Activated T-helper 2 cell treated with anti-CD3 and anti-CD28 coated beads, Interferon-gamma antibody, Interleukin-2, Interleukin-4, amounts not matched to agents 10 μg/mL and 5 μg/mL and 100 μg/mL, durations not matched to agents 14 hours and 24 hours and 36 hours (primary cell): ENCODE measurements around the gene STK11. TPM values are rescaled to one million over a fixed set of nuclear protein-coding genes. Genes with fewer than 3 reads are reported as not detected.

Experiments
- DNase-seq: peaks from one replicate; pipeline ENCODE4 v3.0.0; 2021; ENCODE audit warnings: low spot score
- H3K27ac Mint-ChIP-seq: one replicate; pipeline ENCODE4 v1.8.0; 2021; ENCODE audit warnings: mixed read lengths
- H3K27me3 Mint-ChIP-seq: one replicate; pipeline ENCODE4 v1.8.0; 2021; ENCODE audit warnings: low read depth, mixed read lengths
- H3K36me3 Mint-ChIP-seq: one replicate; pipeline ENCODE4 v1.8.0; 2021; ENCODE audit warnings: low read depth, mixed read lengths
- H3K4me1 Mint-ChIP-seq: one replicate; pipeline ENCODE4 v1.8.0; 2021; ENCODE audit warnings: low read depth, mixed read lengths
- H3K4me3 Mint-ChIP-seq: one replicate; pipeline ENCODE4 v1.8.0; 2021; ENCODE audit warnings: low read depth, mild to moderate bottlenecking, moderate library complexity, mixed read lengths
- H3K9me3 Mint-ChIP-seq: one replicate; pipeline ENCODE4 v1.8.0; 2021; ENCODE audit warnings: mixed read lengths
- intact Hi-C: fragments of 100-400 bp; cut with micrococcal nuclease; formaldehyde crosslinking; loops from one replicate; pipeline ENCODE4 v1.15.1; 2023
- total RNA-seq: library from RNA; stranded (reverse); gene quantifications from 2 replicates; pipeline ENCODE4 v1.2.3, GENCODE V29; 2022

STK11 gene
- total RNA-seq, 1 donor from 2014 or later = 65.7 TPM

DNA sequence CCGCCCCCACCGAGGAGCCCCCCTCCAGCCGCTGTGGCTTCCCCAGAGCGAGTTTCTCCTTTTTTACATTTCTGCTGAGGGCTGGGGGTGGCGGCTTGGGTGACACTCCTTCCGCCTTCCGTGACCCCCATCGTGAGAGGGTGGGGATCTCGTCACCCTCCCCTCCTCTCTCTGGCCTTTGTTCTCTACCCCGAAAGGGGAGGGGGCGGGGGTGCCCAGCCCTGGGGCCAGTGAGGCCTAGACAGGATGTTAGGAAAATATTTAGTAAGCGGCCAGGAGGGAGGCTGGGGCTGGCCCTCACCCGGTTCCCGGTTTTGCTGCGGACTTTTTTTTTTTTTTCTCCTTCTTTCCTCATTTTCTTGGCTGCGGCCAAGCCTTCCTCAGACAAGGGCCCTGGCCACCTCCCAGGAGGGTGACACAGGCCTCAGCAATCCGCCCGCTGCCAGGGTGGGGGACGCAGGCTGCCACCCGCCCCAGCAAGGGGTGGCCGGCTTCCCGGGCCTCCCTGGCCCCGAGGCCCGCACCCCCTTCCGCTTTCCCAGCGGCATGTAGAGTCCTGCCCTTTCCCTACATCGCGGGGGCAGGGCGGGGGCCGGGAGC is 46.7 kb downstream of the STK11 start:
- Mint-ChIP-seq H3K27ac (peak overlapping the region; percentile 90), H3K9me3 (no peaks in the 10 kb centered on the region), H3K27me3 (no peaks in the 10 kb centered on the region), H3K4me3 (peak overlapping the region; percentile 93), H3K36me3 (peaks cover 47% of the 10 kb centered on the region), H3K4me1 (peaks cover 8% of the 10 kb centered on the region)
- intact Hi-C loops = no loop called here
- DNase-seq = peak; percentile 65

- H3K27me3 Mint-ChIP-seq = no peaks in the 10 kb centered on the region
- H3K27ac Mint-ChIP-seq = peak overlapping the region; percentile 88
- peaks cover 53% of the 10 kb centered on the region for H3K36me3 Mint-ChIP-seq
- H3K9me3 Mint-ChIP-seq = no peaks in the 10 kb centered on the region
- peak overlapping the region; percentile 78 for H3K4me3 Mint-ChIP-seq
- peak; percentile 67 for DNase-seq
- intact Hi-C loops = no loop called here
- peaks cover 11% of the 10 kb centered on the region for H3K4me1 Mint-ChIP-seq
Observed at GRCh38 chr19:1252821-1253513, 47.4 kb downstream of the STK11 start.

DNA sequence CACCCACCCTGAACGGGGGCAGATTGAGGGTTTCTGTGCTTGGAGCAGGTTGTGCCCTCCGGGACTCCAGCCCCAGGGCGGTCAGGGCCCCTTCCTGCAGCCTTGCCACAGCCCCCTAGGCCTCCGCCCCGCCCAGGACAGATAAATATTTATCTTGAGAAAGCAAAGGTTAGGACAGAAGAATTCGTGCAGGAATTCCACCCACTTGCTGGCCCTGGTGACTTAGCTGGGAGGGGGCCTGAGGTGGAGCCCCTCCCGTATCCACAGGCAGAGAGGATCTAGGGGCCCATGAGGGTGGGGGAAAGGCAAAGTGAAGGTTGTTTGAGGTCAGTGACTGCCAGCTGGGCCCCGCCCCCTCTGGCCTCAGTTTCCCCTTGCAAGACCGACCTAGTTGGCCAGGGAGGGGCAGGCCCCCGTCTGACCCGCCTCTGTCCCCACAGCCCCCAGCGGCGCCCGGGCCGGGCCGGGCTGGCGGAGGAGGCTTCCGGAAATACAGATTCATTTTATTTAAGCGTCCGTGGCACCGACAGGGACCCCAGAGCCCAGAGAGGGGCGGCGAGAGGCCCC is 48.0 kb downstream of the STK11 start:
- Mint-ChIP-seq H3K27me3 (no peaks in the 10 kb centered on the region), H3K4me1 (peaks cover 14% of the 10 kb centered on the region), H3K4me3 (peak overlapping the region; percentile 78), H3K36me3 (peaks cover 59% of the 10 kb centered on the region), H3K9me3 (no peaks in the 10 kb centered on the region), H3K27ac (peak overlapping the region; percentile 88)
- DNase-seq = no peak
- intact Hi-C loops = no loop called here

DNA sequence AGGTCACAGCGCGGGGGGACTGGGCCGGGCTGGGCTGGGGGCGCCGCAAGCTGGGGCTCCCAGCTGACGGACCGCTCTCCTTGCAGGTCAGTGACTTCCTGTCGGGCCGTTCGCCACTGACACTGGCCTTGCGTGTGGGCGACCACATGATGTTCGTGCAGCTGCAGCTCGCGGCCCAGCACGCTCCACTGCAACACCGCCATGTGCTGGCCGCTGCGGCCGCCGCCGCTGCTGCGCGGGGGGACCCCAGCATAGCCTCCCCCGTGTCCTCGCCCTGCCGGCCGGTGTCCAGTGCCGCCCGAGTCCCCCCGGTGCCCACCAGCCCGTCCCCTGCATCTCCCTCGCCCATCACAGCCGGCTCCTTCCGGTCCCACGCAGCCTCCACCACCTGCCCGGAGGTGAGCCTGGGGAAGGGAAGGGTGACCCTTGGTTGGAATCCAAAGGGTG is 48.5 kb downstream of the STK11 start:
- no peaks in the 10 kb centered on the region for H3K9me3 Mint-ChIP-seq
- peaks cover 19% of the 10 kb centered on the region for H3K4me1 Mint-ChIP-seq
- H3K4me3 Mint-ChIP-seq = no peak overlapping the region
- H3K27ac Mint-ChIP-seq = peak overlapping the region; percentile 43
- no peak for DNase-seq
- H3K27me3 Mint-ChIP-seq = no peaks in the 10 kb centered on the region
- H3K36me3 Mint-ChIP-seq = peaks cover 64% of the 10 kb centered on the region
- intact Hi-C loops = no loop called here

GRCh38 chr19:1254530-1255185 is 49.1 kb downstream of the STK11 start:
- peaks cover 22% of the 10 kb centered on the region for H3K4me1 Mint-ChIP-seq
- no peak for DNase-seq
- no peak overlapping the region for H3K4me3 Mint-ChIP-seq
- H3K27ac Mint-ChIP-seq = peak overlapping the region; percentile 43
- H3K27me3 Mint-ChIP-seq = no peaks in the 10 kb centered on the region
- intact Hi-C loops = no loop called here
- H3K9me3 Mint-ChIP-seq = no peaks in the 10 kb centered on the region
- peaks cover 65% of the 10 kb centered on the region for H3K36me3 Mint-ChIP-seq

GRCh38 chr19:1255186-1256161 is 49.9 kb downstream of the STK11 start:
- intact Hi-C loops = no loop called here
- Mint-ChIP-seq H3K27me3 (no peaks in the 10 kb centered on the region), H3K4me3 (no peak overlapping the region), H3K36me3 (peaks cover 65% of the 10 kb centered on the region), H3K4me1 (peaks cover 27% of the 10 kb centered on the region), H3K9me3 (no peaks in the 10 kb centered on the region), H3K27ac (peak overlapping the region; percentile 43)
- no peak for DNase-seq

DNA sequence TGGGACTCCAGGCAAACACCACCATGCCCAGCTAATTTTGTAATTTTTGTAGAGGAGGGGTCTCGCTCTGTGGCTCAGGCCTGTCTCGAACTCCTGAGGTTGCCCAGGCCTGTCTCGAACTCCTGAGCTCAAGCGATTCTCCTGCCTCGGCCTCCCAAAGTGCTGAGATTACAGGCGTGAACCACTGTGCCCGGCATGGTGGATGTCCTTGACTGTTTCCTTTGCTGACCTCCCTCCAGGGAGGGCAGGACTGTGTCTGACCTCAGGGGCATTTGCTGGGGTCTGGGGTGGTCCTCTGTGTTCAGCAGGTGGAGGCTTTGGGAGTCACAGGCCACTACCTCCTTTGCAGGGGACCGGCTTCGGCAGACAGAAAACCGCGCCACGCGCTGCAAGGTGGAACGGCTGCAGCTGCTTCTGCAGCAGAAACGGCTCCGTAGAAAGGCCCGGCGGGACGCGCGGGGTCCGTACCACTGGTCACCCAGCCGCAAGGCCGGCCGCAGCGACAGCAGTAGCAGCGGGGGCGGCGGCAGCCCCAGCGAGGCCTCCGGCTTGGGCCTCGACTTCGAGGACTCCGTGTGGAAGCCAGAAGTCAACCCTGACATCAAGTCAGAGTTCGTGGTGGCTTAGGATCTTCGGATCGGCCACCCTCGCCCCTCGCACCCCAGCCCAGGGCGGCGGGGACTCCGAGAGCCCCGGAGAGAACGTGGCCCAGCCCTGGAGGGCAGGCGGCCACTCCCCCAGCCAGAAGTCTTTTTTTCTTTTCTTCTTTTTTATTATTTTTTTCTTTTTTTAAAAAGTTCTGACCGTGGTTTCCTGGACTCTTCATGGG is 51.3 kb downstream of the STK11 start:
- Mint-ChIP-seq H3K36me3 (peaks cover 54% of the 10 kb centered on the region), H3K4me3 (peak overlapping the region; percentile 30), H3K27ac (peak overlapping the region; percentile 64), H3K9me3 (no peaks in the 10 kb centered on the region), H3K27me3 (no peaks in the 10 kb centered on the region), H3K4me1 (peaks cover 33% of the 10 kb centered on the region)
- DNase-seq = no peak
- intact Hi-C loops = no loop called here

DNA sequence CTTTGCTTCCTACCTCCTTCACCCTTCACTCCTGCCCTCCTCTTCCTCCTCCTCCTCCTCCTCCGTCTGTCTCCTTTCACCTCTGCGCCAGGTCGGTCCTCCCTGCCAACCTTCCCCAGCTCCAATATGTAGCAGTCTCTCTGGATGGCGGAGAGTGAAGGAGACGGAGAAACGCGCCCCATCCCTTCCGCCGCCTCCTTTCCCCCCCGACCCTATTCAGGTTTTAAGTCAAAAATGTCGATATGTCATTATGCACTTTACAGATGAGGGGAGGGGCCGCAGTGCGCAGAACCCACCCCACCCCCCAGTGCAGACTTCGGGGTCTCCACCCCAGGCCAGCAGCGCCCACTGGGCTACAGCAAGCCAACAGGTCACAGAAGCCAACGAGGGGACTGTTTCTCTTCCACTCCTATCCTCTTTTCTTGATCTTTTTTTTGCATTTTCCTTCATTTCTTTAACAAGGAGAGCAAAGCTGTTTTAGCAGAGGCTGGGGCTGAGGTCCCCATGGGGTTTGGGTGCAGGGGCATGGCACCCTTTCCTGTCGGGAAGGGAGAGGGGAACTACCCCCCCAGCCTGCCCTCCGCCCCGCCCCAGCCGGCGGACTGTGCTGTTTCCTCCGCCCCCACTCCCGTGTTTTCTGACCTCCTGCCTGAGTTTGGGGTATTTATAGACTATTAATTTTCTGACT is 52.0 kb downstream of the STK11 start:
- Mint-ChIP-seq H3K27ac (peak overlapping the region; percentile 64), H3K27me3 (no peaks in the 10 kb centered on the region), H3K4me1 (peaks cover 35% of the 10 kb centered on the region), H3K4me3 (peak overlapping the region; percentile 39), H3K36me3 (peaks cover 47% of the 10 kb centered on the region), H3K9me3 (no peaks in the 10 kb centered on the region)
- intact Hi-C loops = no loop called here
- DNase-seq = no peak

- Mint-ChIP-seq H3K4me1 (peaks cover 38% of the 10 kb centered on the region), H3K27me3 (no peaks in the 10 kb centered on the region), H3K4me3 (peak overlapping the region; percentile 52), H3K9me3 (no peaks in the 10 kb centered on the region), H3K36me3 (peaks cover 47% of the 10 kb centered on the region), H3K27ac (peak overlapping the region; percentile 64)
- DNase-seq = no peak
- intact Hi-C loops = no loop called here
Observed at GRCh38 chr19:1258163-1258492, 52.5 kb downstream of the STK11 start.

GRCh38 chr19:1258707-1259205 is 53.2 kb downstream of the STK11 start:
- peak overlapping the region; percentile 93 for H3K27ac Mint-ChIP-seq
- no peak for DNase-seq
- intact Hi-C loops = loop anchor here (1.0 kb wide), 1 partner anchor 11 kb away; the partner anchor contains the start of gene CIRBP
- H3K36me3 Mint-ChIP-seq = peaks cover 41% of the 10 kb centered on the region
- H3K4me1 Mint-ChIP-seq = peaks cover 35% of the 10 kb centered on the region
- H3K4me3 Mint-ChIP-seq = peak overlapping the region; percentile 82
- H3K9me3 Mint-ChIP-seq = no peaks in the 10 kb centered on the region
- H3K27me3 Mint-ChIP-seq = no peaks in the 10 kb centered on the region
